Gastrocnemius medialis (tissue), 4 donors: ENCODE data around the gene ELF2.

Experiments
- POLR2A ChIP-seq, 2 donors: fragments of 450-650 bp; IDR thresholded peaks; one replicate each; pipeline ENCODE4 v1.6.1; 2017; ENCODE audit warnings: antibody characterized with exemption in 2 of 2, mild to moderate bottlenecking in 2 of 2, moderate library complexity in 2 of 2
- TF ChIP-seq, protein P1 (sequence below), 5 experiments: fragments of 450-650 bp in 3 of 5; fragments of 200-600 bp in 2 of 5; sonication (generic) in 2 of 5; IDR thresholded peaks in 4 of 5; conservative IDR thresholded peaks in 1 of 5; 1 replicate in 4 of 5; 2 replicates in 1 of 5; pipeline ENCODE4 v1.5.1; 2016 to 2019; ENCODE audit warnings: antibody characterized with exemption in 5 of 5, mild to moderate bottlenecking in 3 of 5, moderate library complexity in 3 of 5

DNA sequence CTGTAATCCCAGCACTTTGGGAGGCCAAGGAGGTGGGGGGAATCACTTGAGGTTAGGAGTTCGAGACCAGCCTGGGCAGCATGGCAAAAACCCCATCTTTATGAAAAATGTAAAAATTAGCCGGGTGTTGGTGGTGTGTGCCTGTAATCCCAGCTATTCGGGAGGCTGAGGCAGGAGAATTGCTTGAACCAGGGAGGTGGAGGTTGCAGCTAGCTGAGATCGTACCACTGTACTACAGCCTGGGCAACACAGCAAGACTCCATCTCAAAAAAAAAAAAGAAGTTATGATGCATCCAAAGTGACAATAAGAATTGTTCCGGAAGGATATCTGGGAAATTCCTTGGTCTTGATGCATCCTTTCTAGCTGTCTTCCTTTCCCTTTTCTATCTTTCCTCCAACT is 154.2 kb downstream of the ELF2 start:
- TF ChIP-seq, protein P1, sequence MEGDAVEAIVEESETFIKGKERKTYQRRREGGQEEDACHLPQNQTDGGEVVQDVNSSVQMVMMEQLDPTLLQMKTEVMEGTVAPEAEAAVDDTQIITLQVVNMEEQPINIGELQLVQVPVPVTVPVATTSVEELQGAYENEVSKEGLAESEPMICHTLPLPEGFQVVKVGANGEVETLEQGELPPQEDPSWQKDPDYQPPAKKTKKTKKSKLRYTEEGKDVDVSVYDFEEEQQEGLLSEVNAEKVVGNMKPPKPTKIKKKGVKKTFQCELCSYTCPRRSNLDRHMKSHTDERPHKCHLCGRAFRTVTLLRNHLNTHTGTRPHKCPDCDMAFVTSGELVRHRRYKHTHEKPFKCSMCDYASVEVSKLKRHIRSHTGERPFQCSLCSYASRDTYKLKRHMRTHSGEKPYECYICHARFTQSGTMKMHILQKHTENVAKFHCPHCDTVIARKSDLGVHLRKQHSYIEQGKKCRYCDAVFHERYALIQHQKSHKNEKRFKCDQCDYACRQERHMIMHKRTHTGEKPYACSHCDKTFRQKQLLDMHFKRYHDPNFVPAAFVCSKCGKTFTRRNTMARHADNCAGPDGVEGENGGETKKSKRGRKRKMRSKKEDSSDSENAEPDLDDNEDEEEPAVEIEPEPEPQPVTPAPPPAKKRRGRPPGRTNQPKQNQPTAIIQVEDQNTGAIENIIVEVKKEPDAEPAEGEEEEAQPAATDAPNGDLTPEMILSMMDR (IDR thresholded peaks at IDR 0.05 in 4 of 5, conservative IDR thresholded peaks at IDR 0.05 in 1 of 5), result no peak
- TF ChIP-seq POLR2A (IDR thresholded peaks at IDR 0.05), result no peak
